Calu3 (cell line): ENCODE results near the gene SPOCD1. TPM values are rescaled to one million over a fixed set of nuclear protein-coding genes. Genes with fewer than 3 reads are reported as not detected.

Source experiments
- BruUV-seq: library from RNA; stranded (reverse); fragments of 400-500 nt; replicated peaks from 2 replicates; lab custom pipeline; 2021; lab: Mats Ljungman, UMichigan
- CTCF ChIA-PET: fragments of 300-600 bp; sonication (Branson Sonifier 250); formaldehyde crosslinking; loops from one replicate; lab custom pipeline; 2022; ENCODE audit warnings: antibody characterized with exemption; lab: Charles Lee
- DNase-seq: peaks from one replicate; pipeline ENCODE4 v3.0.0; 2022
- H3K27ac Mint-ChIP-seq: one replicate; pipeline ENCODE4 v1.8.0; 2022; ENCODE audit warnings: mixed read lengths; ENCODE audit not compliant: unreplicated experiment
- H3K27me3 Mint-ChIP-seq: one replicate; pipeline ENCODE4 v1.8.0; 2022; ENCODE audit warnings: mixed read lengths; ENCODE audit not compliant: unreplicated experiment
- H3K36me3 Mint-ChIP-seq: one replicate; pipeline ENCODE4 v1.8.0; 2022; ENCODE audit warnings: mild to moderate bottlenecking, moderate library complexity, mixed read lengths; ENCODE audit not compliant: insufficient read depth, unreplicated experiment
- H3K4me1 Mint-ChIP-seq: one replicate; pipeline ENCODE4 v1.8.0; 2022; ENCODE audit warnings: mild to moderate bottlenecking, low read depth, mixed read lengths; ENCODE audit not compliant: unreplicated experiment
- H3K4me3 Mint-ChIP-seq: one replicate; pipeline ENCODE4 v1.8.0; 2022; ENCODE audit warnings: mild to moderate bottlenecking, low read depth, moderate library complexity, mixed read lengths; ENCODE audit not compliant: unreplicated experiment
- H3K9me3 Mint-ChIP-seq: one replicate; pipeline ENCODE4 v1.8.0; 2022; ENCODE audit warnings: low read depth, mixed read lengths; ENCODE audit not compliant: unreplicated experiment
- intact Hi-C: fragments of 100-400 bp; cut with micrococcal nuclease; formaldehyde crosslinking; loops from one replicate; pipeline ENCODE4 v1.10.0; 2022; ENCODE audit not compliant: unreplicated experiment
- total RNA-seq: library from RNA; stranded (reverse); gene quantifications from 2 replicates; pipeline ENCODE4 v1.2.3, GENCODE V29; 2022
- TF ChIP-seq, protein P1 (sequence below): fragments of 200-600 bp; IDR thresholded peaks from one replicate; pipeline ENCODE4 v1.8.0; 2022; ENCODE audit warnings: antibody characterized with exemption; ENCODE audit not compliant: unreplicated experiment

The SPOCD1 gene
- total RNA-seq, 1 experiment from 2014 or later = 6.3 TPM

DNA sequence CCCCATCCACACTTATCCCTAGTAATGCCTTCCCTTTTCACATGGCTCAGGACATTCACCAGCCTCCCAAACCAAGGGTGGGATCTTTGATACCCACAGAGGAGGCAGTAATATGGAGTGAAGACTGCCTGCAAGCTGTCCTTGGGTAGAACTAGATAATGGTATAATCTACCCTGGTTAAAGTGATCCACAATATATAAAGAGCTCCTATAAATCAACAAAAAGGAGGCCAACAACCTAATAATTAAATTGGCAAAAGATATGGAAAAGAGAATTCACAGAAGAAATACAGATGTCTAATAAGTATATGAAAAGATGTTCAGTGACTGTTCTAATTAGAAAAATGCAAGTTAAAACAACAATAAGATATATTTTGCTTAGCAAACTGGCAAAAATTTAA lies 30.7 kb upstream of the SPOCD1 start:
- intact Hi-C loops = no loop called here
- no TSS peak for BruUV-seq
- Mint-ChIP-seq H3K36me3 (no peaks in the 10 kb centered on the region), H3K27ac (no peak overlapping the region), H3K27me3 (no peaks in the 10 kb centered on the region), H3K9me3 (no peaks in the 10 kb centered on the region), H3K4me1 (peaks cover 13% of the 10 kb centered on the region), H3K4me3 (no peak overlapping the region)
- TF ChIP-seq, protein P1, sequence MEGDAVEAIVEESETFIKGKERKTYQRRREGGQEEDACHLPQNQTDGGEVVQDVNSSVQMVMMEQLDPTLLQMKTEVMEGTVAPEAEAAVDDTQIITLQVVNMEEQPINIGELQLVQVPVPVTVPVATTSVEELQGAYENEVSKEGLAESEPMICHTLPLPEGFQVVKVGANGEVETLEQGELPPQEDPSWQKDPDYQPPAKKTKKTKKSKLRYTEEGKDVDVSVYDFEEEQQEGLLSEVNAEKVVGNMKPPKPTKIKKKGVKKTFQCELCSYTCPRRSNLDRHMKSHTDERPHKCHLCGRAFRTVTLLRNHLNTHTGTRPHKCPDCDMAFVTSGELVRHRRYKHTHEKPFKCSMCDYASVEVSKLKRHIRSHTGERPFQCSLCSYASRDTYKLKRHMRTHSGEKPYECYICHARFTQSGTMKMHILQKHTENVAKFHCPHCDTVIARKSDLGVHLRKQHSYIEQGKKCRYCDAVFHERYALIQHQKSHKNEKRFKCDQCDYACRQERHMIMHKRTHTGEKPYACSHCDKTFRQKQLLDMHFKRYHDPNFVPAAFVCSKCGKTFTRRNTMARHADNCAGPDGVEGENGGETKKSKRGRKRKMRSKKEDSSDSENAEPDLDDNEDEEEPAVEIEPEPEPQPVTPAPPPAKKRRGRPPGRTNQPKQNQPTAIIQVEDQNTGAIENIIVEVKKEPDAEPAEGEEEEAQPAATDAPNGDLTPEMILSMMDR = no peak
- DNase-seq = no peak
- CTCF ChIA-PET = no interaction called here

DNA sequence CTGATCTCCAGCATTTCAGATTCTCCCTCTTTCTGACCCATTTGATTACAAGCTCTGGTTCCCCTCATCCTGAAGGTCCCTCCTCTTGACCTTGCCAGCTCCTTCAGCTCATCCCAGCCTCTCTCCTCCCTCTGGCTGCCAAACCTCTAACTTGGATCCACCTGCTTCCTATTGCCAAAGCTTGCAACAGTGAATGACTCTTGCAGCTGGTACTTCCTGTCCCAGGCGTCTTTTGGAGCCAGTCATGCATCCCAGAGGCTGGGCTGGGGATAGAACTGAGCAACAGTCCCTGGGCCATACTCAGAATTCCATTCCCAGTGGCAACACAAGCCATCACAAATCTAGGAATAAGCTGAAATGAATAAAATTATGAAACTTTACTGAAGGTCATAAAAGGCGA lies 27.7 kb upstream of the SPOCD1 start:
- Mint-ChIP-seq H3K27me3 (no peaks in the 10 kb centered on the region), H3K27ac (no peak overlapping the region), H3K36me3 (no peaks in the 10 kb centered on the region), H3K4me1 (peaks cover 13% of the 10 kb centered on the region), H3K9me3 (no peaks in the 10 kb centered on the region), H3K4me3 (no peak overlapping the region)
- CTCF ChIA-PET = interaction anchor here (1.2 kb wide), 1 partner anchor 10 kb away, joined by 3 read pairs; no protein-coding TSS in a partner anchor
- intact Hi-C loops = no loop called here
- no TSS peak for BruUV-seq
- TF ChIP-seq, protein P1 = no peak
- no peak for DNase-seq

DNA sequence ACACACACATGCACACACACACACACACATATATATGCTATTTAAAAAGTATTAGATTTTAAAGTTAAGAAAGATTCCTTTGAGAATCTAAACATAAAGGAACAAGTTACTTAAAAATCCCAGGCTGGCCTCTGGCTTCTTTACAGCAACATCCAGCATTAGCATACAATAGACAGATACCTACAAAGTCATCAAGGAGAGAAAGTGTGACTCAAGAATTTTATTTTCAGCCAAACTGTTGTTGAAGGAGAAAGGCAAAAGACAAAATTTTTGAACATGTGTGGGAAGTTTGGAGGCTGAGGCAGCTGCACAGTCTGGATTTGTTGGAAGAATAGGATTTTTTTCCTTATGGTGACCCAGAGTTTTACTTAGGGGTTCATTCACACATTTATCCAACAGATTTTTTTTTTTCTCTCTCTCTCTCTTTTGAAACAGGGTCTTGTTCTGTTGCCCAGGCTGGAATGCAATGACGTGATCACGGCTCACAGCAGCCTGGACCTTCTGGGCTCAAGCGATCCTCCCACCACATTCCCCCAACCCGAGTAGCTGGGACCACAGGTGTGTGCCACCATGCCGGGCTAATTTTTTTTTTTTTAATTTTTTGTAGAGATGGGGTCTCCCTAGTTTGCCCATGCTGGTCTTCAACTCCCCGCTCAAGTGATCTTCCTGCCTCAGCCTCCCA lies 24.0 kb upstream of the SPOCD1 start:
- DNase-seq = no peak

DNA sequence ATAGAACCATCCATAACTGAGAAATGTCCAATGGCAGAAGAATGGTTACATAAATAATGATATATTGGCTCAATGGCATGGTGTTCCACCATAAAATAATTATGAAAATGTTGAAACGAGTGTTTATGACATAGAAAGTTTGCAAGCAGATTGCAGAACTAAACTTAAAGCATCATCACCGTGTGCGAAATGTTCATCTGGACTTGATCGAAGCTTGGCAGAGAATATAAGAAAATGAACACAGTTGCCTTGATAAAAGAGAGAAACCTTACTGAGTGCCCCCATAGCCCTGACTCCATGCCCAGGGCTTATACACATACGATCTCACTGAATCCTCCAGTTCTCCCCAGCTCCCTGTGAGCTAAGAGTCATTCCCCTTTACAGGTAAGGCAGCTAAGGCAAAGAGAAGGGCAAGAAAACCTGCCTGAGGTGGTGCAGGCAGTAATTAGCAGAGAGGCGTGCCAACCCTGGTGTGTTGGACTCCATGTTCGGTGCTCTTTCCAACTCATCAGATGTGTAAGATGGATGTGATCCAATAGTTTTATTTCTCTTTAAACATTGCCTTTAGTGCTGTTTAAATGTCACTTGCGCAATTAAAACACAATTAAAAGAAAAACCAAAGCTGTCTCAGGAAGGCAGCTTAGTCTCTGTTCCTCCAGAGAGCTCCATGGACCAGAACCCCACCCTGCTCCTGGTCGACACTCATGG lies 21.8 kb upstream of the SPOCD1 start:
- TF ChIP-seq, protein P1 = no peak
- Mint-ChIP-seq H3K4me1 (peaks cover under 1% of the 10 kb centered on the region), H3K4me3 (no peak overlapping the region), H3K27me3 (peaks cover 19% of the 10 kb centered on the region), H3K9me3 (no peaks in the 10 kb centered on the region), H3K27ac (no peak overlapping the region), H3K36me3 (no peaks in the 10 kb centered on the region)
- no peak for DNase-seq
- BruUV-seq = no TSS peak
- intact Hi-C loops = no loop called here
- CTCF ChIA-PET = interaction anchor here (0.6 kb wide), 1 partner anchor 15 kb away, joined by 4 read pairs; no protein-coding TSS in a partner anchor

More for the DNA sequence above, 24.0 kb upstream of the SPOCD1 start:
- CTCF ChIA-PET = no interaction called here
- no peaks in the 10 kb centered on the region for H3K9me3 Mint-ChIP-seq
- TF ChIP-seq, protein P1 = no peak
- H3K36me3 Mint-ChIP-seq = no peaks in the 10 kb centered on the region
- intact Hi-C loops = no loop called here
- no TSS peak for BruUV-seq
- H3K27me3 Mint-ChIP-seq = peaks cover 19% of the 10 kb centered on the region
- no peak overlapping the region for H3K27ac Mint-ChIP-seq
- peaks cover 13% of the 10 kb centered on the region for H3K4me1 Mint-ChIP-seq
- H3K4me3 Mint-ChIP-seq = no peak overlapping the region
